ENCODE results near the gene KIAA1328.
"Not testable (repeated sequence)": the region's sequence is repeated elsewhere in the genome, so short reads cannot be mapped to it uniquely, and the experiment has no call there.

Gene KIAA1328

DNA sequence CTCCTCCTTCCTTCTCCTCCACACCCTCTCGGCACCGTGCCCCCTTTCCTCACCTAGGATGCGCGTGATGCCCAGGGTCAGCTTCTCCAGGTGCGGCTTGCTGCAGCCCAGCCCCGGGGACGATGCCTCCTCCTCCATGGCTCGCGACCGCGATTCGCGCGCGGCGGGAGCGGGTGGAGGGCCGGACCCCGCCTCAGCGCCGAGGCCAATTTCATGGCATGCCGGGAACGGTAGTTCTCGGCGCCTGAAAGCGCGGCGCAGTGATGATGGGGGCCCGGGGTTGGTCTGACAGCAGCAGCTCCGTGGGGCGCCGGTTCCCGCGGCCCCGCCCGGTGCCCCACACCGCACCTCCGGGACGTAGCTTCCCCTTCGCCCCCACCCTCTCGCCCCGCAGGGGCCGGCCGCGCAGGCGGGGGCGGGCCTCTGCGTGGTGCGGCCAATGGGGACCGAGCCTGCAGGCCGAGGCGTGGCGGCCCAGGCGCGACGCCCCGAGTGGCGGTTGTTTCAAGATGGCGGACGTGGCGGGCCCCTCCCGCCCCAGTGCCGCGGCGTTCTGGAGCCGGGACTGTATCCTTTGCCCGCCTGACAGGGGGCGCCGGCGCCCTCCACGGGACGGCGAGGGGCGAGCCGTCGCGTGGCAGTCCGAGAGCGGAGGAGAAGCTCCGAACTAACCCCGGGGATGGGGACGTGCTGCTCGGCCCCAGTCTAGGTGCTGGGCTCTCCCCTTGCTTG, at the start of gene KIAA1328, which contains the start of gene TPGS2:
Gene KIAA1328 (plus strand): TSS at position 498 of the 732 bp plus-strand sequence. CDS start 12 bp downstream, at position 510.
Gene TPGS2 (minus strand): TSS at position 373 of the 732 bp plus-strand sequence. CDS start 235 bp downstream, at position 138.
- peak; percentile 88 for DNase-seq (ENCODE audit: low spot score)

- DNase-seq (ENCODE audit: low spot score), result no peak
Observed at GRCh38 chr18:36780748-36781147, 48.2 kb upstream of the KIAA1328 start.

DNA sequence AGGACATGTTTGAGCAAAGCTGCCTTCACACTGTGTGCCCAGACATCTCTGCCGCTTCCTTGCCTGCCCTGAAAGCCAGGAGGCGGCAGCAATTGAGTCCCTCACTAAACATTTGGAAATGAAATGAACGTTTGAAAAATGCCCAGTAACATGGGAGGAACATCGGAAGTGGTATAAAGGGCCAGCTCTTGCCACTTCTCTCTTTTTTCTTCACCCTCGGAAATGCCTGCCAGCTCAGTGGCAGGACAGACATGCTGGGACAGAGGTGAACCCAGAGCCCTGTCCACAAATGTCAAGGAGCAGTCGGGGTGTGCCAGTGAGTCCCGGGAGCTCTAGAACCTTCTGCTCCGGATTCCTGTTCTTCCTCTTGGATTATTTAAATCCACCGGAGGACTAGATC, 46.2 kb upstream of the KIAA1328 start:
- DNase-seq (ENCODE audit: low spot score), result no peak

DNA sequence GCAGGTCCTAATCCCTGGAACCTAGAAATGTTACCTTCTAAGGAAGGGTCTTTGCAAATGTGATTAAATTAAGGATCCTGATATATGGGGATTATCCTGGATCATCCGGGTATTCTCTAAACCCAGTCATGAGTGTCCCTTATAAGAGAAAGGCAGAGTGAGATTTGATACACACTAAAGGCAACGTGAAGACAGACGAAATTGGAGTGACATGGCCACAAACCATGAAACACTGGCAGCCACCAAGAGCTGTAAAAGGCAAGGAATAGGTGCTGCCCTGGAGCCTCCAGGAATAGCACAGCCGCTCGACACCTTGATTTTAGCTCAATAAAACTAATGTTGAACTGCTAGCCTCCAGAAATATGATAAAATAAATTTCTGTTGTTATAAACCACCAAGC, 45.1 kb upstream of the KIAA1328 start:
- no peak for DNase-seq (ENCODE audit: low spot score)

DNA sequence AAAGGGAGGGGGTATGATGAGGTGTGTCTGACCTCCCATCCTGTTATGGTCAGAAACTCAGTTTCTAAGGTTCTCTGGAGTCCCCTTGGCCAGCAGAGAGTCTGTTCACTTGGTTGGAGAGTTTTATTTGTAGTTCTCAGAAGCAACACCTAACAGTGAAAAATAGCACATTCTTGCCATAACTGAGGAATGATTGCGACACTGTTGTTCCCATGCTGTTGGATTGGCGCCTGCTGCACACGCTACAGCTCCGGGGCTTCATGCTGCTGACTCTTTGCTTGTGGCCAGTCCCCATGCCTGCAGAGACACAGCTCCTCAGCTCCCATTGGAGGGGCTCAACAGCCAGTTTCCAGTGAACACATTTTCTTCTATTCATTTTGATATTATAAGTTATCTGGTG, 42.2 kb upstream of the KIAA1328 start:
- DNase-seq (ENCODE audit: low spot score), result no peak

DNA sequence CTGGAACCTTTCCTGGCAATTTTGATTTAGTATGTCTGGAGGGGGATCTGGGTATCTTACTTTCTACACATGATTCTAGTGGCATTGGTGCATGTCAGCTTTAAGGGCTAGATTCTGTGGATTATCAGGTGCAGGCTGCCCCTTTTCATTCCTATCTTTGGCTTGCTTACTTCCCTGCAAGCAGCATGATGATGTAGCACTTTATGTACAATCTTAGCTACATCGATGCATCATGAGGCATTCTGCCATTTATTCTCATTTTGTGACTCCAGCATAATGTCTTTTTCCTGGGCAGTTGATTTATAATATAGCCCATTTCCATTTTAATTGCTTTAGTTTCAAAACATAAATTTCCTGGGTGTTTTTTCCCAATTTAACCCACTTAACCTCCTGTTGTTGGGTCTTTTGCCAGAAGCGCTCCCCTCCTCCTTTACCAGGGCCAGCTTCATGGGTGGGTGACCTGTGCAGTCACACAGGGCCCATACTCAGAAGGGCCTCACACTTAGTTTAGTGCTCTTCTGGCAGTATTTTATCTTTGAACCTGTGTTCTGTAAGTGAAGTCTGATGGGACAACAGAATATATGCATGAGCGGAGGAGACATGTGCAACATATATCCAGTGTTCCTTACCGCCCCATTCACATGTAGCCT, 36.2 kb upstream of the KIAA1328 start:
- no peak for DNase-seq (ENCODE audit: low spot score)

DNA sequence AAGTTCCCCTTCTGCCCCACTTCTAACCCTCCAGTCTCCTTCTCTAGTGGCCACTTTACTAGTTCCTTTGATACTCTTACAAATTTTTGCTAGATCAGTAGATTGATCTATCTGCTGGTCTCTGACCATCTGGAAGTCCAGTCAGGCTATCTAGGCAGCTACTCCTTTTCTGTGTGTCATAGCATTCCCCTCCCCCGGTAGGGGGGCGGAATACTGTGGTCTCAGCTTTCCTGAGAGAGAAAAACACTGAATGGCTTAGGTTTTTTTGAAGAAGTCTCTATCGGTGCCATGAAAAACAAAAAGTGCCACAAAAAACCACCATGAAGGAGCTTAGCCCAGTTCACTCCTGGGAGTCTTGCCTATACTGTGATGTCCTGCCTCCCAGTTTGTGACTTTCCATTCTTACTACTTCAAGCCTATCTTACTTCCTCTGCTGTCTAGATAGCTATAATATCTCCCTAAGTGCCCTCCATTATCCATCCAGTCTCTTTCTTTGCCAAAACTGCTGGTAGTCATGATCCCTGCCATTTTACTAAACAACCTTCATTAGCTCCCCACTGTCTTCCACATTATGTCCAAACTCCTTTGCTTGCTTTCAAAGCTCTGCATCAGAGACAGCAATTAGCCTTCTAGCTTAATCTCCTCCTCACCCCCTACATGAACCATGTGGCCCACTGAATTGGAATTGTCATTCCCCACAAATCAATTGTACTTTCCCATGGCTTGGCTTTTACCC, 30.0 kb upstream of the KIAA1328 start:
- no peak for DNase-seq (ENCODE audit: low spot score)

GRCh38 chr18:36805105-36805504, 23.8 kb upstream of the KIAA1328 start:
- DNase-seq (ENCODE audit: low spot score), result no peak

- no peak for DNase-seq (ENCODE audit: low spot score)
Observed at GRCh38 chr18:36808681-36809080, 20.2 kb upstream of the KIAA1328 start.

- DNase-seq (ENCODE audit: low spot score), result peak; percentile 70
Observed at GRCh38 chr18:36809590-36810381, 19.1 kb upstream of the KIAA1328 start.

DNA sequence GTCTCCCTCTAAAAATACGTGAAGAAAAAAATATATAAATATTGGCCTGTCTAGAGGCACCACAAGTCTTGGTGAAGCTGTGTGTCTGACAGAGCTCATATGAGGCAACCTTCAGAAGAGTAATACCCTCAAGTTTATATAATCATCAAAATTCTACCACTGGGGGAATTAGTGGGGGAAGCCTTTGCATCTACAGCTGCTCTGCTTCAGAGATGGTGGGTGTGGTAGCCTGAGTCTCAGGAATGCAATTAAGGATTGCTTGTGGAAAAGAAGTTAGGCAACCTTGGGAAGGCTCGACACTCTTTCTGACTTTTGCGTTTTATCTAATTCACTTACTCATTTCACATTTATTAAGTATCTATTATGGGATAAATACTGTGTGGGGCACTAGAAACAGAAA, 17.5 kb upstream of the KIAA1328 start:
- DNase-seq (ENCODE audit: low spot score), result no peak

- no peak for DNase-seq (ENCODE audit: low spot score)
Observed at GRCh38 chr18:36811955-36812354, 17.0 kb upstream of the KIAA1328 start.

DNA sequence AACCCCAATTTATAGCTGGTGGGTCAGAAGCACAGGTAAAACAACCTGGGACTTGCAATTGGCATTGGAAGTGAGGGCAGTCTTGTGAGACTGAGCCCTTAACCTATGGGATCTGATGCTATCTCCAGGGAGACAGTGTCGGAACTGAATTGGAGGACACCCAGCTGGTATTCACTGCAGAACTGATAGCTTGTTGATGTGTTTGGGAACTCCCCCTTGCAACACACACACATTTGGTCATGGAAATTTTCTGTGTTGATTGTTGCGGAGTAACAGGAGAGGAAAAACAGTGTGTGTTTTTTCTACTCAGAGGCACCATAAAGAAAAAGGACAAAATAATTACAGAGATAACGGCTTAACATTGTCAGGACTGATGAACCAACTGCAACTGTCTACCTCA, 16.2 kb upstream of the KIAA1328 start:
- no peak for DNase-seq (ENCODE audit: low spot score)

GRCh38 chr18:36813101-36813775, 15.7 kb upstream of the KIAA1328 start:
- no peak for DNase-seq (ENCODE audit: low spot score)

DNA sequence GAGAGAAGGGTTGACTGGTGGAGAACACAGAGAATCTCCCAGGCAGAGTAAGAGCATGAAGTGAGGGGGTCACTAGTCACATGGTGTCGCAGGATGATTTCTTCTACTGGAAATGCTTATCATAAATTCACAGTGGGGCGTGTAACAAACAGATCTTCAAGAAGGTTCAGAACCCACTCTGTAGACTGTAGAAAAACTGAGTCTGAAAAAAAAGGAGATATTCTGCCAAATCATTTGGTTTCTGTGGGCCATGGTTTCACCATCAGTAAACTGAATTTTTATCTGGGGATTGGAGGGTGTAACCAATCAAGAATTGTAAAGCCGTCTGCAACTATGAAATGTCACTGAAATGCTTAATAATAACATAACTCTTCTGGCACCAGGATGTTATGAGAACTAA, 15.1 kb upstream of the KIAA1328 start:
- DNase-seq (ENCODE audit: low spot score), result no peak

DNA sequence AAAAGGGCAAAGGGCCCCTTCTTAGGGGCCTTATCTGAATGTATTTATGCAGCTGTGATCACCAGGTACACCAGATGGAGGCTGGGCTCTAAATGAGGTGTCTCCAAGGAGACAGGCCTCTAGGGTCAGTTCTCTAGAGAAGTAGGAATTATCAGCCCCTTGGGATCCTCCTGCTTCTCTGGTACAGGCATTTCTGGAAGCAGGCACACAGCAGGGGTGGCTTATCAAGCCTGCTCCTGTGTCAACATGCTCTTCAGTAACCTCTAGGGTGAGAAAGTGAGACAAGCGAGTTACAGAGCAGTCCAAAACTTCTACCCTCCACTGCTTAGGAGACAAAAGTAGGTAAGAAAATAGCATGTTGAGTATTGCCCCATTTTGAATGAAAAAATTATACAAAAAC, 13.9 kb upstream of the KIAA1328 start:
- DNase-seq (ENCODE audit: low spot score), result no peak

DNA sequence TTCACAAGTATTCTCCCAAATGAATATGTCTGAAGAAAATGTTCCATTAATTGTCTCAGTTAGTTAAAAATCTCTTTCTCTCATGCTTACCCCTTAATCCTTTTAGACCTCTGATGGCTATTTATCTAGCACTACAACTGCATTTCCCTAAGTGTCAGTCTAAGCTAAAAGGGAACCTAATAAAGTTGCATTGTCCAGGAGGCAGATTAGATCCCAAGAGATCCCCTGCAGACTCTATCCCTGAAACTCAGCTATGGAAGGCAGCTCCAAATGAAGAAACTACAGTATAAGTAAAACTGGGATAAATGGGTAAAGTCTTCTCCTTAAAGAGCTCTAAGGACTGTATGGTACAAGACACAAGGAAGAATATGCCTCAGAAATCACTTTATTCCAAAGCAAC, 12.8 kb upstream of the KIAA1328 start:
- not testable (repeated sequence) for DNase-seq (ENCODE audit: low spot score)

DNA sequence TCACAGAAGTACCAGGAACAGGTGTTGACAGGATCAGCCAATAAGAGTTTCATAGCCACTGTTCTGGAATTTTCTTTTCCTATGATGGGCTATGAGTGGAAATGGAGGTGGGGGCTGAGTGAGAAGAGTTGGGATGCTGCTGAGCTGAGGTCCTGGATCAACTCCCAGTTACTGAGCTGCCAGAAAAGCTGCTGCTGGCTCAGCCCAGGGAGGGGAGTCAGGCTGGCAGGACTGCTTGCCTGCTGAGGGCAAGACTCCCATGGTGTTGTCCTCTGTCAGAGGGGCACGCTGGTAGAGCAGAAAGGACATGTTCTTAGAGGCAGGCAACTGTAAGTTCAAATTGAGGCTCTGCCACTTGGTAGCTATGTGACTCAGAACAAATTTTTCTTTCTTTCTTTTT, 11.9 kb upstream of the KIAA1328 start:
- DNase-seq (ENCODE audit: low spot score), result no peak

DNA sequence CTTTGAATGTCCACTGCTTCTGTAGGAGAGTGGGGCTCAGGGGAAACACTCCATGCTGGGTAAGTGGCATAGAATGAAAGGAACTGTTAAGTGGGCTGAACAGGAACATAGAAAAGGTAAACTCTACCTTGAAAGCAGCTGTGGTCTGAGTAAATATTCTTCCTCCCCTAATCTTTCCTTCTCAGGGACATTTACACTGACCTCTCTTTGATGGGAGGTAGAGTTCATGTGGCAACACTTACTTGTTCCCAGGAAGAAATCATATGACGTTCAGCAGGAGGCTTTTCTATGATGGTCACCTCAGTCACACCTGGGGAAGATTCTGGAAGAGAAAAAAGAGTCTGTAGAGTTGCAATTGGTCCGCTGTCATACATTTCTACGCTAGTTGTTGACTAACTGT, 10.3 kb upstream of the KIAA1328 start:
- no peak for DNase-seq (ENCODE audit: low spot score)

DNA sequence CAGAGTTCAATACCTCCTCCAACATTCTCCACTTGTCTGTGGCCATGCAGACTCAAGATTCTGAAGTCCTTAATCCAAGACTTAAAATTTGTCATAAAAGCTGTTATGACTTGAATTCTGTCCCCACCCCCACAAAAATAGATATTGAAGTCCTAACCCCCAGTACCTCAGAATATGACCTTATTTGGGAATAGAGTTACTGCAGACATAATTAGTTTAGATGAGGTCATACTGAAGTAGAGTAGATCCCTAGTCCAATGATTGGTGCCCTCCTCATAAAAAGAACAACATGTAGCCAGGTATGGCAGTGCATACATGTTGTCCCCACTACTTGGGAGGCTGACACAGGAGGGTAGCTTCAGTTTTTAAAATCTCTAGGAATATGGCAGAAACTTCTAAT, 9.3 kb upstream of the KIAA1328 start:
- no peak for DNase-seq (ENCODE audit: low spot score)

DNA sequence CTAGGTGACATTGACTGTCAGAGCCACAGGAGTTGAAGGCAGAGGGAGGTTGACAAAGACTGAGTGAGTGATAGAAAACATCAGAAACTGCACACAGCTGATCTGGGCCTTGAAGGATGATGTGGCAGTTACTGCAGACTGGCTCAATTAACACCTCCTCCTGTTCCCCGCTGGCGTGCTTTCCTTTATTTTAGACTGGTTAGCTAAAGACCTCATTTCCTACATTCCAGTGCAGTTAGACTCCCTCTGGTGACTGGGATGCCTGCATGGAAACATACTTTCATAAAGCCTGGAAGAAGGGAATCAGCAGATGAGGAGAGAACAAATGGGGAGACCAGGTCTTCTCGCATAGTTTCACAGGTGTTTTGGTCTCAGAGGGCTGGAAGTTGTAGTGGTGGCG, 7.2 kb upstream of the KIAA1328 start:
- DNase-seq (ENCODE audit: low spot score), result no peak

- no peak for DNase-seq (ENCODE audit: low spot score)
Observed at GRCh38 chr18:36825526-36825925, 3.4 kb upstream of the KIAA1328 start.

Data from CD4-positive, alpha-beta T cell treated with Interleukin-2 at 100 ng/mL for 4 hours (primary cell).